ENCODE data around the gene SYTL3.

The SYTL3 gene

DNA sequence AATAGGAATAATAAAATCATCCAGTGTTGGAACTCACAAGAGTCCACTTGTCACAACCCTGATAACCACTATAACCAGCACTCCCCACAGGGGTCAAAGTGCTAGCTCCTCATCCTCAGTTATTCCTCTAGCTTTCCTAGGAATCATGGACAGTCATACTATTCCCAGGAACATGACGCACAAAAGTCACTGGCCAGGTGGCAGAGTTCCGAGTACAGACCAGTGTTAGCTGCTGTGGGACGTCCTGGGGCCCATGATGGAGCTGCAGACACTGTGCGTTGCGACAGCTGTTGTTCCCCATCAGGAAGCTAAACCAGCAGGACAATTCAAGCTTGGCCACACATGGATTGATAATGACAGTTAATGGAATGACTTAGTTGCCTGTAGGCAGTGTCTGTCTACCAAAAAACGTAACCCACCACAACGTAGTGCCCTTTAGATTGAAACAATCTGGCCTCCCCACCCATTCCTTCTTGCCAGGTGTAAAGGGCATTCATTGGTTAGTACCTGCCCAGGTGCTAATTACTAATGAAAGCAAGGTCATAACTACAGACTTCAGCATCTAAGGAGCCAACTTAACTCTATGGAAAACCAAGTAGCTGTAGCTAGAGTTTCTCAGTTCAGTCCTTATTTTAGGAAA, 151.9 kb downstream of the SYTL3 start:
- no peak for DNase-seq

DNA sequence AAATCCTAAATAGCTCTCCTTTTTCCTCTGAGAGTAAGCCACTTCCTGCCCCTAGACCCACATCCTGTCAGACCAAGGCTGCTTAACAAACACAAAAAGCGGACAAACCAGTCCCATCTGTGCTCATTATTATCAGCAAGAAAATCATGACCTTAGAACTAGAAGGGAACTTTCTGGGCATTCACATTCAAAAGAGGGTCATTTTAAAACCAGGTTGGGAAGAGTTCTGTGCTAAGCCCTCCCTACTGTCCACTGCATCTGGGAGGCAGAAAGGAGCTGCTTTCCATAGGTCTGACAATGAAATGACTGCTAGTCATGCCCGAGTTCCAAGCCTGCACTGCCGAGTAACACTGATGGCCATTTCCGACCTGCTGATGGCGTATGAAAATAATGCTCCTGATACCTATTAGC, 153.9 kb downstream of the SYTL3 start:
- peak; percentile 10 for DNase-seq

DNA sequence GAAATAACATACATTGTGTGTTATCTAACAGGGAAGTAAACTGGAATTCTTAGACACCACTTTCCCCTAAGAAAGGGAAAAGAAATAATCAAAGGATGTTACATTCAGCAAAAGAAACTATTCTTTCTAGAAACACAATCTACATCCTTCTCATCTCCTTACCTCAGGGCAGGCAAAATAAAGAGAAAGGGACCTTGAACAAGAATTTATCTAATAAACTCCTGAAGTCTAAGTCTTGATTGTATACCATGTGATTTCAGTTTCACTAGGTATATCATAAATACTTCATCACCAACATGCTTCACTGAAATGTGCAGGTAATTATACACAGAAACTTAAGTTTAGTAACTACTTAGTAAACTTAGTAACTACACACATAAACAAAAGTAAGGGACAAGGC, 154.4 kb downstream of the SYTL3 start:
- DNase-seq, result no peak

DNA sequence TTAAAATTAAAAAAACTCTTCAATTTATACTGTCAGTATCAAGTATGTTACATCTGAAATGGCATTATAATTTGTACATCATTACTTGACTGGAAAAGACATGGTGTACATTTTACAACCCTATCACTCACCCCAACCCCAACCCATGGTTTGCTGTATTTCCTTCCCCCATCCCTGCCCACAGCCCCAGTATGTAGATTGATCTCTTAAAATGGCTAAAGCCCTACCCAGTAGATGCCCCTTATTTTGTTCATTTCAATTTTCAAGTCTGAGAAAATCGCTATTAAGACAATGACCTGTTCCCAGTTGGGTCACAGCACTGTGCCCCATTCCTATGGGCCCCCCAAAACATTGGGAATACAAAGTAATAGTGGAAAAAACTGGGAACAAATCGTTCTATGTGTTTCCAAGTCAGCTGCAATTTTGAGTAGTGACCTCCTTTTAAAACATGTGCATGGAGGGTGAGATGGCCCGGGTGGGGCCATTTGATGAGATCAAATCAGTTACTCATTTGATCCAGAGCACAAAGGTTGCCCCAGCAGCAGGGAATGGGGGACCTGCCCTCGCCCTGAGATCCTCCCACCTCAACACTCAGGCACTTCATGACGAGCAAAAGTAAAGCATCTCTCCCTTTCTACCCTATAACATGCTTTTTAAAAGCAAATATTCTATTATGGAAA, 156.0 kb downstream of the SYTL3 start:
- DNase-seq, result no peak

DNA sequence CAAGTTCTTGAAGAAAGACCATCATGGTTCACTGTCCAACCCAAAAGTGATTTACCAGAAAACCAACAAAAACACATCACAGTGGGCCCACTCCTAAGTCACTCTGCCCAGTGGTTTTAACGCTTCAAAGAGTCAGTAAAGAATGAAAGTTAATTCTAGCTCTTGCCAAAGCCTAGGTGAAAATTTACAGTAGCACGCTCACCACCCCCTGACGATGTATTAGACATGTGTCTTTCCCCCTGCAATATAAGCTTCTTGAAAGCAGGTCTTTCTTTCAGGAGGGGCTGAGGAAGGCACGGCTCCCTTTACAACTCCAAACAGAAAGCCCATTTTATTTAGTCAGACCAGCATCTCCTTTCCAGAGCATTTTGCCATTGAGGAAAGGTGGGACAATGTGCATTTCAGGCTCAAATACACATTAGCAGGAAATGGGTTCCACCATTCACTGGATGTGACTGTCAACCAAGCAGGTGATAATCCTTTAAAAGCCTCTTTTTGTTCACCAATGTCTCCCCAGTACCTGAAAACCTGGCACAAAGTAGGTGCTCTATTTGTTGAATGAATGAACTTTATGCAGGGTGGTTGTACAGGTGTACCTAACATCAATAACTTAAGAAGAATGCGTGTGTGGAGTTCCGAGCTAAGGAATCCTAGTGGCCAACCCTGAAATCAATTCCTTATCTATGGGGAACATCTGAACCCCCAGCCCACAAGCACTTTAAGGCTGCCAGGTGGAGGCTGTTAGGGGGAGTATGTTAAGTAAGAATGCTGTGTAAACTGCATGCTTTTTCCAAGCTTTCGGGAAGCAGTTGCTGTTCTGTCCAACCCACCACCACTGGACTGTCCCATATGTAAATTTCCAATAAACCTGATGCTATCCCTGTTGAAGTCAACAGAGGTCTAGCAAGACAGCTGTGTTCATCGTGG, 157.9 kb downstream of the SYTL3 start:
- DNase-seq, result no peak

DNA sequence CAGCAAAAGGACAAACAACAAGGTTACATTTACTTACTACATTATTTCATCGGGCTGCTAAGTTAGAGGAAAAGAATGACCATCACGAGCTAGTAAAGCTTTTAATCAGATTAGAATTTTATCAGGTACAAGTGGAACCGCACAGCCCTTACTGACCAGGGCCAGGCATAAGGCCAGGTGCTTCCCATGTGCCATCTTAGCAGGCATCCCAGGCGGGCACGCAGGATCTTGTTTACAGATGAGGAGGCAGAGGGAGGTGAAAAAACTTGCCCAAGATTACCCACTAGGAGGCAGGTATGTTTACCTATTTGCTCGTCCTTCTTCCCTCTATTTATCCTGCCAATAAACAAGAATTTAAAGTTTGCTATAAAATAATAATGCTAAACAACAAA, 158.6 kb downstream of the SYTL3 start:
- no peak for DNase-seq

DNA sequence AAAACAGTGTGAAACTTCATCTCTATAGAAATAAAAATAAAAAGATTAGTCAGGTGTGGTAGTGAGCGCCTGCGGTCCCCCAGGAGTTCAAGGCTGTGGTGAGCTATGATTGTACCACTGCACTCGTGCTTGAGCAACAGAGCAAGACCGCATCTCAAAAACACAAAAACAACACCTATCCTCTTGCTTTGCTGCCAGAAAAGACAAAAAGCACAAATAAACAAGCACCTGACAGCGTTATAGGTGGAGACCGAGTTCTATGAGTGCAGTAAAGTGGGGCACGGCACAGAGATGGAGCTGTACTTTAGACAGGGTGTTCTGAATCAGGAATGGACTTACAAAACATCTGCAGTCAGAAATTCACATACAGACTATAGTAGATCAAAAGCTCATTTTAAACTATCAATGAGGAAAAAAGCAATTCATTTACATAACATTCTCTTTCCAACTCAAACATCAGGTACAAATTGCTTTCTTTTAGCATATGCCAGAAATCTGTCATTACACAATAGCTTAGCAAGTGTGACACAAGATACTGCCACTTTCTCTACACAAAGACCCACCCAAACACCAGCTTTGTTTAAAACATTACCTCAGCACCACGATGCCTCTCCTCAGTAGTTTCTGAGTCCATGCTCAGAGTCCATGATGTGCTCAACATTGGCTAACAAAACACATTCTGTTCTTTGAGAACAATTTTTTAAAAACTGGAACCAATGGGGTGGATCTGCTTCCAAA, 159.3 kb downstream of the SYTL3 start:
- DNase-seq, result no peak

DNA sequence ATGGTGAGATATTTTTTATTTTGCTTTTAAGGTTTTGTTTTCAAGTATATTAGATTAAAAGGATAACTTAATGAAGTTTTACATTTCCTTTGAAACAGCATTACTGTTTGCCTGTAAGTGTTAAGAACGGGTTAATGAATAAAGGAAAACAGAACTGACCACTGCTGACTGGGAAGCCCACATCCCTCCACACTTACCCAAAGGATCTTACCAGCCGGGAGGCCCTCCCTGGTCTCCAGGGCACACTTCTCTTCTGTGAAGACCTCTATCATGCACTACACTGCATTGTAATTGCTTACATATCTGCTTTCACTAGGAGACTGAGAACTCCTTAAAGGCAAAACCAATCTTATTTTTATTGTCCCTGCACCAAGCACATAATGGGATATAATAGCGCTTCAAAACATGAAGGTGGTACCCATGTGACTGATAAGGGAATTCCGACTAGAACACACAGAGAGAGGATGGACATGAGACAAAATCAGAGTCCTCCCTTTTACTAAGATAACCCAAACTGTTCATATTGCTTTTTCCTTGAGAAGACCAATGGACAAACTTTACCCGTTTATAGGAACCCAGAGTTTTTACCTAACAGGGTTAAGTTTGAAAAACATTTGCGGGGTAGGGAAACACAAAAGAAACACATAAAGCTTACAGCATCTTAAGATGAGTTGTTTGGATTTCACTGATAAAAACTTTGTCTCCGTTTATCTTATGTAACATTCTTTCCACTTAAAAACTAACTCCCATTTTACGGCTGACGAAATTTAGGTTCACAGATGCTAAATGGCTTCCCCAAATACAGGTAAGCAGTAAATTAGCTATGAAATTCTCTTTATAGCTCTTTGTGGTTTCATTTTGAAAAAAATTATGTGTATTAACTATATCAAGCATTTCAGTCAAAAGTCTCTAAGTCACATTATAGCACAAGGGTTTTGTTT, 160.6 kb downstream of the SYTL3 start:
- no peak for DNase-seq

DNA sequence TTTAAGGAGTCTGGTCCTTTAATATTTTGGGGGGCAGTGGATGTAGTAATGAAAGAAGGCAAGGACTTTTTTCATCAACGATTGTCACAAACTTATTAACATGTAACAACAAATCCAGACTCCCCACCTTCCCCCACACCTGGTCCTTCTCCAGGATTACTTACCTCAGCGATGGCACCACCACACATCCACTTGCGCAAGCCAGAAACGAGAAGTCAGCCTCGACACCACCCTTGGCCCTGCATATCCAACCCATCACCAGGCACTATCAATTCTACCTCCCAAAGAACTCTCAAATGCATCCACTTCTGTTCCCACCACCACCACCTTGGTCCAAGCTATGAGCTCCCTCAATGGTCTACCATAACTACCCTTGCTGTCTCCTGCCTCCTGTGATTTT, 162.8 kb downstream of the SYTL3 start:
- DNase-seq, result no peak

DNA sequence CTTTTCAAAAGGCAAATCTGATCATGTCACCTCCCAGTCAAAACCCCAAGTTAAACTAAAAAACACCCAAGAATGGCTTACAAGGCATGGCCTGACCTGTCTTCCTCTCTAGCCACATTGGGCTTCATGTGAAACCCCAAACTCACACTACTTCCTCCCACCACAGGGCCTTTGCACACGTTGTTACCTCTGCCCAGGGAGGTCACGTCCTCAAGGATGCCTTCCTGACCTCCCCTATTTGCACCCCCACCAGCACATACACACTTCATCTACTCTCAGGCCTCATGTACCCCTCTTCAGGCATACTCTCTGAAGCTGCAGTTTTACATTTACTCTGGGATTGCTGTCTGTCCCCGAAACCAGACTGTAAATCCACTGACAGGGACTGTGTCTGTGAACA, 163.2 kb downstream of the SYTL3 start:
- DNase-seq, result no peak

Data from midbrain (tissue), 1 donor.